Right lobe of liver (tissue), 6 donors: ENCODE measurements around the gene PPP1R14C. TPM values are rescaled to one million over a fixed set of nuclear protein-coding genes. Genes with fewer than 3 reads are reported as not detected.

Experiments
- ATAC-seq, 4 donors: fragments of 200-7000 bp; cut with Tn5 transposase; one replicate each; pipeline ENCODE4 v1.9.1; 2020; ENCODE audit warnings: mild to moderate bottlenecking in 4 of 4, moderate library complexity in 4 of 4
- DNase-seq, 3 donors: peaks; one replicate each; pipeline ENCODE4 v3.0.0-alpha.2; 2020
- H3K27ac ChIP-seq, 3 donors: fragments of 200-600 bp; one replicate each; pipeline ENCODE4 v1.8.0; 2022
- H3K27me3 ChIP-seq, 2 donors: fragments of 200-600 bp; one replicate each; pipeline ENCODE4 v1.8.0; 2022
- H3K36me3 ChIP-seq, 4 donors: fragments of 200-600 bp; sonication (generic) in 1 of 4; one replicate each; pipeline versions ENCODE4 v1.5.1 to v1.8.0; 2017 to 2022; ENCODE audit warnings: control low read depth in 1 of 4
- H3K4me1 ChIP-seq, 4 donors: fragments of 200-600 bp; sonication (generic) in 1 of 4; one replicate each; pipeline versions ENCODE4 v1.5.1 to v1.8.0; 2017 to 2022; ENCODE audit warnings: control low read depth in 1 of 4
- H3K4me3 ChIP-seq, 3 donors: fragments of 200-600 bp; one replicate each; pipeline ENCODE4 v1.8.0; 2022
- H3K9me3 ChIP-seq, 4 donors: fragments of 200-600 bp; sonication (generic) in 1 of 4; one replicate each; pipeline versions ENCODE4 v1.5.1 to v1.8.0; 2017 to 2022; ENCODE audit warnings: control low read depth in 1 of 4
- CTCF ChIP-seq, 4 donors: fragments of 200-600 bp in 3 of 4; fragments of 450-650 bp in 1 of 4; IDR thresholded peaks; one replicate each; pipeline versions ENCODE4 v1.5.1 to v1.8.0; 2016 to 2022; ENCODE audit warnings: antibody characterized with exemption in 4 of 4, mild to moderate bottlenecking in 2 of 4
- POLR2A ChIP-seq: fragments of 450-650 bp; IDR thresholded peaks from one replicate; pipeline ENCODE4 v1.6.1; 2017; ENCODE audit warnings: antibody characterized with exemption, mild to moderate bottlenecking
- WGBS: methylation state at CpG from one replicate; pipeline ENCODE4 v1.1.6; 2018; ENCODE audit warnings: low coverage, low lambda C conversion rate; ENCODE audit not compliant: insufficient coverage; ENCODE audit errors: missing lambda C conversion rate; 5-methylcytosine and 5-hydroxymethylcytosine counted together
- intact Hi-C, 2 donors: fragments of 100-400 bp; cut with DNase I; formaldehyde crosslinking; loops; one replicate each; pipeline versions ENCODE4 v1.11.2 to v1.14.1; 2022
- total RNA-seq, 6 experiments: library from RNA; depleted of rRNA in 2 of 6; stranded (reverse); fragments of >200 nt in 2 of 6; fragmentation: NEBNext Ultra II Directional in 3 of 6; extraction: Animal tissue kit (Norgen Biotek cat#: 25700) in 3 of 6; gene quantifications; one replicate each; pipeline versions ENCODE4 v1.1.0 to v1.2.4, GENCODE V29; 2016 to 2023
- donor health status: DM: no; HTN: yes; CAD: no.
- donor health status: DM: no; HTN: no; CAD: no.
- donor health status: DM: no; HTN: no; CAD: no.
- donor health status: DM: no; HTN: yes; CAD: no.
- donor health status: DM: no; HTN: yes; CAD: no.

The PPP1R14C gene
- total RNA-seq, 6 experiments from 2014 or later, result not detected

GRCh38 chr6:150253489-150253888, 110.6 kb downstream of the PPP1R14C start:
- H3K9me3 ChIP-seq, result no peaks in the 10 kb centered on the region
- no peak for TF ChIP-seq POLR2A
- TF ChIP-seq CTCF (IDR thresholded peaks at IDR 0.05), result no peak
- intact Hi-C loops, result no loop called here
- 55% methylated on average over 3 of the region's 3 CpGs for WGBS
- DNase-seq, result no peak
- no peaks in the 10 kb centered on the region for H3K27me3 ChIP-seq
- no peak overlapping the region for H3K4me3 ChIP-seq
- no peak overlapping the region for H3K27ac ChIP-seq
- ATAC-seq, result no peak
- H3K4me1 ChIP-seq, result no peaks in the 10 kb centered on the region
- no peaks in the 10 kb centered on the region for H3K36me3 ChIP-seq

DNA sequence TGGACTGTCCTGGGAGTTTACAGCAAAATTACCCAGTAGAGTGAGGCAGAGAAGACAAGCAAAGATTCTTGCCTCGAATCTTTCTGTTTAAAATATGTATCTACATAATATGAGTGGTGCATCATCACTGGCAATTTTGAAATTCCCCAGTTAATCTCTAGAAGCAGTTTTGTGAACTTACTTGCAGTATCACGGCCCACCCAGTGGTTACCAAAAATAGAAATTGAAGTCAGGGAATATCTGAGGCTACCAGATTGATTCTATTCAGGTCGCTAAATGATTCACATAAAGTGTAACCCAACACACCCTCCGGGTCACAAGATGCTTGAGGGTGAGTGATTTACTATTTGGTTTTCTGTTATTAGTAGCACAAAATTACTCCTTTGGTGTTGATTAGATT, 111.9 kb downstream of the PPP1R14C start:
- no peak for TF ChIP-seq POLR2A
- TF ChIP-seq CTCF (IDR thresholded peaks at IDR 0.05), result no peak
- Histone ChIP-seq H3K9me3 (no peaks in the 10 kb centered on the region), H3K27me3 (no peaks in the 10 kb centered on the region), H3K27ac (no peak overlapping the region), H3K4me3 (no peak overlapping the region), H3K36me3 (no peaks in the 10 kb centered on the region), H3K4me1 (no peaks in the 10 kb centered on the region)
- intact Hi-C loops, result no loop called here
- ATAC-seq (no peak), DNase-seq (no peak)
- 48% methylated on average over 4 of the region's 4 CpGs for WGBS

- no peak overlapping the region for H3K27ac ChIP-seq
- H3K4me1 ChIP-seq, result no peaks in the 10 kb centered on the region
- H3K27me3 ChIP-seq, result no peaks in the 10 kb centered on the region
- 56% methylated on average over 5 of the region's 9 CpGs for WGBS
- no peak overlapping the region for H3K4me3 ChIP-seq
- H3K9me3 ChIP-seq, result no peaks in the 10 kb centered on the region
- TF ChIP-seq CTCF (IDR thresholded peaks at IDR 0.05) (no peak), POLR2A (no peak)
- no peaks in the 10 kb centered on the region for H3K36me3 ChIP-seq
- ATAC-seq (peak in 1 of 4 donors; percentile 34), DNase-seq (no peak)
- intact Hi-C loops, result no loop called here
Measured at GRCh38 chr6:150255840-150256239, 113.0 kb downstream of the PPP1R14C start.

DNA sequence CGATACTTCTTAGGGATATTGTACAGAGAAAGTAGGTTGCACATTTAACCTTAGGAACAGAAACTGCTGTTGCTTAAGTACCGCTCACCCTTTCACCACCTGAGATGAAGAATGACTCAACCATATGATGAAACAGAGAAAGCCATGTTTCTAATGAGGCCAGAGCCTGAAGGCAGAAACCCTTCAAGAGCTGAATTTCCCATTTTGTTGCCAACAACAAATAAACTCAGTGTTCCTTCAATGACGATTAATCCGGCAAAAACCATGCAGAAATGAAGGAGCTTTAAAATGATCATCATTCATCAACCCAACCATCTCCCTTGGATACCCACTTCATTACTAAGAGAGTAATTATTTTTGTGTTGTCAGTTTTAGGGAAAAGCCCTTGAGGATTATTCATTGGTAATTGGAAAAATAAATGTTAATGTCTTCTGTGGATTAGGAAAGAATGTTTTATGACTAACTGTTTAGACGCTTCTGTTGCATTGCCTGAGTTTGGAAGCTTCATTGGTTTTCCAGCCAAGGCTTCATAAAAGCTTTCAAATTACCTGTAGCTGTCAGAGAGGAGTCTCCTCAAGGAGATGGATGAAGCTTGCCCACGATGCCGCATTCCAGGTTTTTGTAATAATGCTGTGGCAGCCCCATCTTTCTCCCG, 113.9 kb downstream of the PPP1R14C start:
- intact Hi-C loops, result no loop called here
- DNase-seq (no peak), ATAC-seq (no peak)
- Histone ChIP-seq H3K27me3 (no peaks in the 10 kb centered on the region), H3K9me3 (no peaks in the 10 kb centered on the region), H3K4me1 (no peaks in the 10 kb centered on the region), H3K36me3 (no peaks in the 10 kb centered on the region), H3K27ac (no peak overlapping the region), H3K4me3 (no peak overlapping the region)
- WGBS, result 73% methylated on average over 8 of the region's 8 CpGs
- TF ChIP-seq CTCF (IDR thresholded peaks at IDR 0.05) (no peak), POLR2A (no peak)
